Measurements from ENCODE around the gene INPP5D.

Gene INPP5D

DNA sequence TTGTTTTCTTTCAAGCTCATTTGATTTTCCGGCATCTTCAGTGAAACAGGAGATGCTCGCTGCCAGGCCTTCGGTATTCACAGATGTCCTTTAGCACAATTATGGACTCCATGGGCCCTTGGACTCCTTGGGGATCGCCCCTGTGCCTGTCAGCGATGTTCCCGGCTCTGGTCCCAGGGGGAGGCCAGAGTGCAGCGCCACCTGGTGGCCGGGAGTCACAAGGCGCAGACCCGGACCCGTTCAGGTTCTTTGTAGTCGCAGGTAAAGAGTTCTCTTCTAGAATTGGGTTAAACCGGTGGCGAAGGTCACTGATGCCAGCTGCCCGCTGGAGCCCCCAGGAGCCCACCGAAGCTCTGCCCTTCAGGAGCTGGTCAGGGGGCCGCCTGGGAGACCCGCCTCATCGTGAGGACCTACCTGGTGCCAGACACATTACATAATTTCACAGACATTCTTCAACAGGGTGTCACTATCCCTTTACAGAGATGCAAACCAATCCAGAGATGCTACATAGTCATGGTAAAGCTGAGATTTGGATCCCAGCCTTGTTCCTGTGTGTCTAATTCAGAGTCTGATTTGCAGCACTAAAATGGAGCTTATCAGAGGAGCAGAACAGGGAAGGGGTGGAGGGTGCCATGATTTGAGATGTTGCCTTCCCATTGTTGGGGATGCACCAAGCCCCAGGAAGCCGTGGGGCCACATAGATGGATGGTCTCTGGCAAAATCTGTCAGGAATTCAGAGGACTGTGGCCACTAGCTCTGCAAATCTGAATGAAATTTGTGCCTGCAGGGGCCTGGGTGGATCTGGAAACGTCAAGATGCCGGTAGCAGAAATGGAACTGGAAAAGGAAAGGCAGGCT lies 6.0 kb upstream of the INPP5D start:
- no peak overlapping the region for H3K27ac ChIP-seq
- no peaks in the 10 kb centered on the region for H3K36me3 ChIP-seq
- no peaks in the 10 kb centered on the region for H3K9me3 ChIP-seq
- H3K4me3 ChIP-seq (ENCODE audit: low read depth in 1 of 2, low read length in 1 of 2) = no peak overlapping the region
- peaks cover 5 to 15% of the 10 kb centered on the region in 2 experiments for H3K4me1 ChIP-seq (ENCODE audit: control insufficient read depth in 1 of 2, insufficient read depth in 1 of 2, low read depth in 1 of 2, low read length in 1 of 2)
- peaks cover 10% of the 10 kb centered on the region for H3K27me3 ChIP-seq
- TF ChIP-seq, protein P1, sequence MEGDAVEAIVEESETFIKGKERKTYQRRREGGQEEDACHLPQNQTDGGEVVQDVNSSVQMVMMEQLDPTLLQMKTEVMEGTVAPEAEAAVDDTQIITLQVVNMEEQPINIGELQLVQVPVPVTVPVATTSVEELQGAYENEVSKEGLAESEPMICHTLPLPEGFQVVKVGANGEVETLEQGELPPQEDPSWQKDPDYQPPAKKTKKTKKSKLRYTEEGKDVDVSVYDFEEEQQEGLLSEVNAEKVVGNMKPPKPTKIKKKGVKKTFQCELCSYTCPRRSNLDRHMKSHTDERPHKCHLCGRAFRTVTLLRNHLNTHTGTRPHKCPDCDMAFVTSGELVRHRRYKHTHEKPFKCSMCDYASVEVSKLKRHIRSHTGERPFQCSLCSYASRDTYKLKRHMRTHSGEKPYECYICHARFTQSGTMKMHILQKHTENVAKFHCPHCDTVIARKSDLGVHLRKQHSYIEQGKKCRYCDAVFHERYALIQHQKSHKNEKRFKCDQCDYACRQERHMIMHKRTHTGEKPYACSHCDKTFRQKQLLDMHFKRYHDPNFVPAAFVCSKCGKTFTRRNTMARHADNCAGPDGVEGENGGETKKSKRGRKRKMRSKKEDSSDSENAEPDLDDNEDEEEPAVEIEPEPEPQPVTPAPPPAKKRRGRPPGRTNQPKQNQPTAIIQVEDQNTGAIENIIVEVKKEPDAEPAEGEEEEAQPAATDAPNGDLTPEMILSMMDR (IDR thresholded peaks at IDR 0.05) = peak; percentile 91

DNA sequence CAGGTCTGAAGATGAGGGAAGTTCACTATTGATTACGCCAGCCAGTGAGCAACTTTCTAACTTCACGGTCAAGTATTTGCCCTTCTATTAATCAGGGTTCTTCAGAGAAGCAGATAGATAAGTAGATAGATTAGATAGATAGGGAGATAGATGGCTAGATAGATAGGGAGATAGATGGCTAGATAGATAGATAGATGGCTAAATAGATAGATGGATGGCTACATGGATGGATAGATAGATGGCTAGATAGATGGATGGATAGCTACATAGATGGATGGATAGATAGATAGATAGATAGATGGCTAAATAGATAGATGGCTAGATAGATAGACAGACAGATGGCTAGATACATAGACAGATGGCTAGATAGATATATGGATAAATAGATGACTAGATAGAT lies 4.8 kb upstream of the INPP5D start:
- H3K27ac ChIP-seq = no peak overlapping the region
- H3K4me1 ChIP-seq (ENCODE audit: control insufficient read depth in 1 of 2, insufficient read depth in 1 of 2, low read depth in 1 of 2, low read length in 1 of 2) = peaks cover 14 to 27% of the 10 kb centered on the region in 2 experiments
- no peaks in the 10 kb centered on the region for H3K36me3 ChIP-seq
- no peak overlapping the region for H3K4me3 ChIP-seq (ENCODE audit: low read depth in 1 of 2, low read length in 1 of 2)
- TF ChIP-seq, protein P1 (IDR thresholded peaks at IDR 0.05) = no peak
- no peaks in the 10 kb centered on the region for H3K9me3 ChIP-seq
- H3K27me3 ChIP-seq = peaks cover 5% of the 10 kb centered on the region

DNA sequence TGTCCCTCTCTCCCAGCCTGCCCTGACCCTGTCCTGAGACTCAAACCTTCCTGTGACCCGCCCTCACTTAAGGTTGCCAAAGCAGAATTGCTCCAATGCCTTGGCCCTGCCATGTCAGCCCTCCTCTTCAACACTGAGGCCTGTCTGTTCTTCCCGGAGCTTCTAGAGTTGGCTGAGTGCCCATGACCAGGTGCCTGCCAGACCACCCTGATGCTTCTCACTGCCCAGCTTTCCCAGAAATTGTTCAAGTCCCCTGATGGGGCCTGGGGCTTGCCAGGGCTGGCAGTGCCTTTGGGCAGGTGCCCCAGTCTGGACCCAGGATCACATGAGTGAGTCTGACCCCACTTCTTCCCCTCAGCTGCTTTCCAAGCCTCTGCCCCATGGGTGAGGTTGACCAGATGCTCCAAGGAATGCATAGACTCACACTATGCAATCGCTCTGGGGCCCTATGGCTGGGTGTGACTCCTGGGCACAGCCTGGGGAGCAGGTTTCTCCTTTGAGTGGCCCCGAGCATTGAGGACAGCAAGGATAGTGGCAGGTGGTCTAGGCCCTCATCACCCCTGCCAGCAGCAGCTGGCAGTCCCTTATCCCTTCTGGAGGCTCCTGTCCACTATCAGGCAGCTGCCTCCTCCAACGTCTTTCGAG lies 3.1 kb upstream of the INPP5D start:
- TF ChIP-seq, protein P1 (IDR thresholded peaks at IDR 0.05) = no peak
- no peaks in the 10 kb centered on the region for H3K36me3 ChIP-seq

DNA sequence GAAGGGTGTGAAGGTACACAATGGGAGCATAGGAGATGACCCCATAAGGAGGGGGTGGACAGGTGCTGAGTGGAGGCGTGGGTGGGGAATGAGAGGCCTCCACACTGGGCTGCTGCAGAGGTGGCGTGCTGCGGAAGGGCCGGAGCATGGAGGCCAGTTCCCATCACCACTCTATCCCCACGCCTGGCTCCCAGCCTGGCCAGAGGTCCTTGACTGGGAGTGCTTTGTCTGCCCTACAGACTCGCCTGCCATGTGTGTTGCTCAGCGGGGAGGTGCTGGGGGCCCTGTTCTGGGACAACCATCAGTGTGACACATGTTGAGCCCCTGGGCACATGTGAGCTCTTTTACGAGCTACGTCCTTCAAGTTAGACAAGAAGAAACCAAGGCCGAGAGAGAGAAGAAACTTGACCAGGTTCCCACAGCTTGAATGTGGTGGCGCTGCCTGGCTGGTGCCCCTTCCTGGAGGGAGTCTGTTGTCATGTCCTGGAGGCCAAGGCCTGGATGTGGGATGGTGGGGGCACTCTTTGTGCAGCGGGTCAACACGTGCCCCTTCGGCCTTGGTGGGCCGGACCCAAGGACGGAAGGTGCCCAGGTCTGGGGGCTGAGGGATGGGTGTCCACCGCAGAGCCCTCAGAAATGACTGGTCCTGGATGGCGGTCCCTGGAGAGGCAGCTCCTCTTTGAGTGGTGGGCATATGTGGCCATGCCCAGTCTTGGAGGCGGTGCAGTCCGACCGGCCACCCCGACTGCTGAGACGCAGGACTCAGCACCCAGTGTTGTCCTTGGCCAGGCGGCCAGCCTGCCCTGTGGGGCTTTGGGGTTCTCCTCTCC lies 1.2 kb upstream of the INPP5D start:
- H3K4me3 ChIP-seq (ENCODE audit: low read depth in 1 of 2, low read length in 1 of 2) = peak overlapping the region; percentile 93 to 97
- peaks cover 7% of the 10 kb centered on the region for H3K36me3 ChIP-seq
- H3K27ac ChIP-seq = peak overlapping the region; percentile 97
- H3K27me3 ChIP-seq = no peaks in the 10 kb centered on the region
- H3K9me3 ChIP-seq = no peaks in the 10 kb centered on the region
- TF ChIP-seq, protein P1 (IDR thresholded peaks at IDR 0.05) = no peak
- peaks cover 42 to 48% of the 10 kb centered on the region in 2 experiments for H3K4me1 ChIP-seq (ENCODE audit: control insufficient read depth in 1 of 2, insufficient read depth in 1 of 2, low read depth in 1 of 2, low read length in 1 of 2)

More for the DNA sequence above, 3.1 kb upstream of the INPP5D start:
- Histone ChIP-seq H3K27me3 (no peaks in the 10 kb centered on the region), H3K9me3 (no peaks in the 10 kb centered on the region), H3K27ac (no peak overlapping the region), H3K4me3 (ENCODE audit: low read depth in 1 of 2, low read length in 1 of 2) (no peak overlapping the region), H3K4me1 (ENCODE audit: control insufficient read depth in 1 of 2, insufficient read depth in 1 of 2, low read depth in 1 of 2, low read length in 1 of 2) (peaks cover 25 to 29% of the 10 kb centered on the region in 2 experiments)

DNA sequence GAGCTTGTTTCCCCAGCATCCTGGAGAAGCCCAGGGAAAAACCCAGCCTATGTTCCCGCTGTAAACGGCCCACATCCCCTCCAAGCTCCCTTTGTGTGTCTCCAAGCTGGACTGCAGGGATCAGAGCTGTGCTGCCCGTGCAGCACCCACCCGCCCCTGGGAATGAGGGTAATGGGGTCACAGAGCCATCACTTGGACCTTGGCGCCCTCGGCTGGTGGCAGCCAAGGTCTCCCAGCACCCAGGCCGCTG lies 670 bp upstream of the INPP5D start:
- H3K36me3 ChIP-seq = peaks cover 7% of the 10 kb centered on the region
- H3K4me3 ChIP-seq (ENCODE audit: low read depth in 1 of 2, low read length in 1 of 2) = peak overlapping the region; percentile 93 to 97
- H3K27ac ChIP-seq = peak overlapping the region; percentile 97
- H3K27me3 ChIP-seq = no peaks in the 10 kb centered on the region
- H3K4me1 ChIP-seq (ENCODE audit: control insufficient read depth in 1 of 2, insufficient read depth in 1 of 2, low read depth in 1 of 2, low read length in 1 of 2) = peaks cover 43 to 53% of the 10 kb centered on the region in 2 experiments
- TF ChIP-seq, protein P1 (IDR thresholded peaks at IDR 0.05) = no peak
- H3K9me3 ChIP-seq = no peaks in the 10 kb centered on the region
